ENCODE results near the gene TNFRSF11A. TPM values are rescaled to one million over a fixed set of nuclear protein-coding genes. Genes with fewer than 3 reads are reported as not detected.

Gene TNFRSF11A
- total RNA-seq, 1 donor from 2014 or later = 8.9 TPM

DNA sequence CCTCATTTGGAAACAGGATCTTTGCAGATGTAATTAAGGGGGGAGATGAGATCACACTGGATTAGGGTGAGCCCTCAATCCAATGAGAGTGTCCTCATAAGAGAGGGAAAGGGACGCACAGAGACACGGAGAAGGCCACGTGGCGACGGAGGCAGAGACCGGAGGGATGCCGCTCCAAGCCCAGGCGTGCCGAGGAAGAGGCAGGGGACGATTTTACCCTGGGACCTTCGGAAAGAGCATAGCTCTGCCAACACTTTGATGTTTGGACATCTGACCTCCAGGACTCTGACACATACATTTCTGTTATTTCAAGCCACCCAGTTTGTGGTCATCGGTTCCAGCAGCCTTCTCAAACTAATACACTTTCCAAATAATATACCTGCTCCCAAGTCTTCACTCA, 113.3 kb downstream of the TNFRSF11A start:
- H3K9me3 ChIP-seq (ENCODE audit: control insufficient read depth in 3 of 3, low read length in 3 of 3) = no peaks in the 10 kb centered on the region
- peak overlapping the region in 1 of 3 donors; percentile 33 for H3K4me3 ChIP-seq (ENCODE audit: low read length in 3 of 3)
- H3K4me1 ChIP-seq (ENCODE audit: control insufficient read depth in 3 of 3, insufficient read depth in 3 of 3, low read length in 3 of 3) = peaks cover 16 to 27% (median 19%) of the 10 kb centered on the region in 3 donors
- no peaks in the 10 kb centered on the region for H3K36me3 ChIP-seq (ENCODE audit: control insufficient read depth in 3 of 3, insufficient read depth in 3 of 3, low read length in 3 of 3)
- H3K27ac ChIP-seq (ENCODE audit: low read depth, low read length) = peak overlapping the region; percentile 96
- H3K27me3 ChIP-seq (ENCODE audit: control insufficient read depth in 3 of 3, insufficient read depth in 3 of 3, low read length in 3 of 3) = no peaks in the 10 kb centered on the region
- peak overlapping the region in 2 of 3 donors; percentile 77 to 84 for H3K9ac ChIP-seq (ENCODE audit: low read depth in 1 of 3, low read length in 3 of 3)

GRCh38 chr18:62438866-62439265, 113.8 kb downstream of the TNFRSF11A start:
- H3K36me3 ChIP-seq (ENCODE audit: control insufficient read depth in 3 of 3, insufficient read depth in 3 of 3, low read length in 3 of 3) = no peaks in the 10 kb centered on the region

More at GRCh38 chr18:62438866-62439265, 113.8 kb downstream of the TNFRSF11A start:
- Histone ChIP-seq H3K27me3 (ENCODE audit: control insufficient read depth in 3 of 3, insufficient read depth in 3 of 3, low read length in 3 of 3) (no peaks in the 10 kb centered on the region), H3K4me1 (ENCODE audit: control insufficient read depth in 3 of 3, insufficient read depth in 3 of 3, low read length in 3 of 3) (peaks cover 16 to 27% (median 19%) of the 10 kb centered on the region in 3 donors), H3K9ac (ENCODE audit: low read depth in 1 of 3, low read length in 3 of 3) (no peak overlapping the region), H3K4me3 (ENCODE audit: low read length in 3 of 3) (no peak overlapping the region), H3K9me3 (ENCODE audit: control insufficient read depth in 3 of 3, low read length in 3 of 3) (no peaks in the 10 kb centered on the region), H3K27ac (ENCODE audit: low read depth, low read length) (peak overlapping the region; percentile 96)

Small RNA genes within 50 kb of the gene (small RNA-seq; reads per million reads assigned to genes)
- gene AC100843.2 = not detected
- gene RF00019 = not detected

Other genes with a start within 250 kb of the TNFRSF11A start
- 48.0 TPM for gene PIGN, start 138.3 kb upstream of the TNFRSF11A start, total RNA-seq
- gene RELCH, start 138.1 kb upstream of the TNFRSF11A start, total RNA-seq = 30.3 TPM
- 7.8 TPM for gene ZCCHC2, start 197.7 kb downstream of the TNFRSF11A start, total RNA-seq

Data from skeletal muscle tissue (tissue), 5 donors.